ENCODE data around the gene CCT5. TPM values are rescaled to one million over a fixed set of nuclear protein-coding genes. Genes with fewer than 3 reads are reported as not detected.

CCT5 gene
- total RNA-seq, 1 experiment from 2014 or later = 405 TPM

GRCh38 chr5:10293907-10294662 is 44.0 kb downstream of the CCT5 start:
- no peaks in the 10 kb centered on the region for H3K36me3 ChIP-seq
- DNase-seq = no peak
- H3K4me1 ChIP-seq = no peaks in the 10 kb centered on the region
- no peak overlapping the region for H3K27ac ChIP-seq
- H3K27me3 ChIP-seq = no peaks in the 10 kb centered on the region
- no peaks in the 10 kb centered on the region for H3K9me3 ChIP-seq (replicated peaks)
- no peak overlapping the region for H3K4me3 ChIP-seq

- H3K36me3 ChIP-seq = no peaks in the 10 kb centered on the region
Measured at GRCh38 chr5:10295619-10296326, 45.7 kb downstream of the CCT5 start.

GRCh38 chr5:10297646-10298204 is 47.6 kb downstream of the CCT5 start:
- Histone ChIP-seq H3K4me1 (no peaks in the 10 kb centered on the region), H3K9me3 (replicated peaks) (no peaks in the 10 kb centered on the region), H3K36me3 (no peaks in the 10 kb centered on the region), H3K27me3 (no peaks in the 10 kb centered on the region), H3K27ac (no peak overlapping the region), H3K4me3 (no peak overlapping the region)
- no peak for DNase-seq

More at GRCh38 chr5:10295619-10296326, 45.7 kb downstream of the CCT5 start:
- no peak for DNase-seq
- H3K27me3 ChIP-seq = no peaks in the 10 kb centered on the region
- no peaks in the 10 kb centered on the region for H3K4me1 ChIP-seq
- H3K4me3 ChIP-seq = no peak overlapping the region
- no peak overlapping the region for H3K27ac ChIP-seq
- H3K9me3 ChIP-seq (replicated peaks) = no peaks in the 10 kb centered on the region

- no peak overlapping the region for H3K27ac ChIP-seq
- H3K36me3 ChIP-seq = no peaks in the 10 kb centered on the region
- H3K4me1 ChIP-seq = no peaks in the 10 kb centered on the region
- H3K27me3 ChIP-seq = no peaks in the 10 kb centered on the region
- no peak for DNase-seq
- H3K9me3 ChIP-seq (replicated peaks) = no peaks in the 10 kb centered on the region
- no peak overlapping the region for H3K4me3 ChIP-seq
Measured at GRCh38 chr5:10300246-10300645, 50.2 kb downstream of the CCT5 start.

- H3K27me3 ChIP-seq = no peaks in the 10 kb centered on the region
- H3K4me1 ChIP-seq = no peaks in the 10 kb centered on the region
- no peak overlapping the region for H3K4me3 ChIP-seq
- H3K9me3 ChIP-seq (replicated peaks) = no peaks in the 10 kb centered on the region
- no peaks in the 10 kb centered on the region for H3K36me3 ChIP-seq
- no peak for DNase-seq
- H3K27ac ChIP-seq = no peak overlapping the region
Measured at GRCh38 chr5:10301266-10301665, 51.2 kb downstream of the CCT5 start.

- no peaks in the 10 kb centered on the region for H3K4me1 ChIP-seq
- no peaks in the 10 kb centered on the region for H3K9me3 ChIP-seq (replicated peaks)
- DNase-seq = no peak
- H3K27me3 ChIP-seq = no peaks in the 10 kb centered on the region
- no peak overlapping the region for H3K27ac ChIP-seq
- H3K36me3 ChIP-seq = no peaks in the 10 kb centered on the region
- no peak overlapping the region for H3K4me3 ChIP-seq
Measured at GRCh38 chr5:10301842-10302610, 51.9 kb downstream of the CCT5 start.

GRCh38 chr5:10303201-10303600 is 53.1 kb downstream of the CCT5 start:
- Histone ChIP-seq H3K27ac (no peak overlapping the region), H3K4me1 (no peaks in the 10 kb centered on the region)
- DNase-seq = no peak

GRCh38 chr5:10303699-10304170 is 53.7 kb downstream of the CCT5 start:
- Histone ChIP-seq H3K36me3 (no peaks in the 10 kb centered on the region), H3K9me3 (replicated peaks) (no peaks in the 10 kb centered on the region), H3K27ac (no peak overlapping the region), H3K4me3 (no peak overlapping the region), H3K4me1 (no peaks in the 10 kb centered on the region), H3K27me3 (no peaks in the 10 kb centered on the region)
- DNase-seq = no peak

More at GRCh38 chr5:10303201-10303600, 53.1 kb downstream of the CCT5 start:
- no peak overlapping the region for H3K4me3 ChIP-seq
- no peaks in the 10 kb centered on the region for H3K27me3 ChIP-seq
- no peaks in the 10 kb centered on the region for H3K36me3 ChIP-seq
- H3K9me3 ChIP-seq (replicated peaks) = no peaks in the 10 kb centered on the region

- Histone ChIP-seq H3K4me3 (no peak overlapping the region), H3K27ac (no peak overlapping the region), H3K36me3 (no peaks in the 10 kb centered on the region), H3K27me3 (no peaks in the 10 kb centered on the region), H3K4me1 (no peaks in the 10 kb centered on the region), H3K9me3 (replicated peaks) (no peaks in the 10 kb centered on the region)
- DNase-seq = no peak
Measured at GRCh38 chr5:10304932-10305331, 54.9 kb downstream of the CCT5 start.

- Histone ChIP-seq H3K27ac (no peak overlapping the region), H3K9me3 (replicated peaks) (no peaks in the 10 kb centered on the region), H3K4me3 (no peak overlapping the region), H3K4me1 (no peaks in the 10 kb centered on the region), H3K27me3 (no peaks in the 10 kb centered on the region), H3K36me3 (no peaks in the 10 kb centered on the region)
- DNase-seq = no peak
Measured at GRCh38 chr5:10306114-10306513, 56.0 kb downstream of the CCT5 start.

GRCh38 chr5:10306806-10307205 is 56.7 kb downstream of the CCT5 start:
- Histone ChIP-seq H3K9me3 (replicated peaks) (no peaks in the 10 kb centered on the region), H3K36me3 (no peaks in the 10 kb centered on the region), H3K4me1 (no peaks in the 10 kb centered on the region), H3K27me3 (no peaks in the 10 kb centered on the region), H3K27ac (no peak overlapping the region), H3K4me3 (no peak overlapping the region)
- DNase-seq = no peak

GRCh38 chr5:10307206-10308148 is 57.4 kb downstream of the CCT5 start, which contains the start of gene CMBL:
TSS of gene CMBL (minus strand) at chr5:10307902. CDS start at chr5:10290762, 17,140 bp downstream.
- H3K36me3 ChIP-seq = no peaks in the 10 kb centered on the region
- no peak for DNase-seq

GRCh38 chr5:10308844-10309243 is 58.8 kb downstream of the CCT5 start:
- no peak for DNase-seq
- no peaks in the 10 kb centered on the region for H3K9me3 ChIP-seq (replicated peaks)

More at GRCh38 chr5:10307206-10308148, 57.4 kb downstream of the CCT5 start, which contains the start of gene CMBL:
- Histone ChIP-seq H3K4me1 (no peaks in the 10 kb centered on the region), H3K9me3 (replicated peaks) (no peaks in the 10 kb centered on the region), H3K27ac (no peak within 1 kb of the TSS), H3K4me3 (no peak within 1 kb of the TSS), H3K27me3 (no peaks in the 10 kb centered on the region)

More at GRCh38 chr5:10308844-10309243, 58.8 kb downstream of the CCT5 start:
- Histone ChIP-seq H3K27ac (no peak overlapping the region), H3K36me3 (no peaks in the 10 kb centered on the region), H3K4me1 (no peaks in the 10 kb centered on the region), H3K4me3 (no peak overlapping the region), H3K27me3 (no peaks in the 10 kb centered on the region)

Data from SJCRH30 (cell line).